ENCODE results near the gene KRT1.

- TF ChIP-seq EZH2 (IDR thresholded peaks at IDR 0.05; ENCODE audit: insufficient read depth, poor library complexity, severe bottlenecking): no peak
- no peak for TF ChIP-seq EZH2phosphoT487 (IDR thresholded peaks at IDR 0.05; ENCODE audit: insufficient read depth, low read depth)
Measured at GRCh38 chr12:52683575-52684300, 3.5 kb upstream of the KRT1 start.

Data from GM23248 (cell line).